Measurements from ENCODE around the gene GAPVD1. TPM values are rescaled to one million over a fixed set of nuclear protein-coding genes. Genes with fewer than 3 reads are reported as not detected.

The GAPVD1 gene
- total RNA-seq, 2 donors from 2014 or later: 44.4 to 48.4 TPM

GRCh38 chr9:125296843-125297372 is 35.3 kb downstream of the GAPVD1 start:
- 42 to 69% methylated on average over 3 of the region's 3 CpGs for WGBS, 2 experiments (ENCODE audit: insufficient coverage in 1 of 2, insufficient read length in 1 of 2)
- peaks cover 2% of the 10 kb centered on the region for H3K36me3 ChIP-seq (ENCODE audit: control insufficient read depth, insufficient read depth, low read length)
- H3K9me3 ChIP-seq (ENCODE audit: control insufficient read depth, low read length): peaks cover 8% of the 10 kb centered on the region
- Mint-ChIP-seq H3K9me3 (peaks cover 2% of the 10 kb centered on the region), H3K27ac (peak overlapping the region; percentile 69), H3K4me1 (peaks cover 20% of the 10 kb centered on the region), H3K4me3 (no peak overlapping the region), H3K27me3 (ENCODE audit: insufficient read depth) (no peaks in the 10 kb centered on the region), H3K36me3 (ENCODE audit: low read depth) (peaks cover 10% of the 10 kb centered on the region)
- no peak overlapping the region for H3K9ac ChIP-seq (ENCODE audit: extremely low read depth, low read length, poor library complexity, severe bottlenecking)
- TF ChIP-seq CTCF (conservative IDR thresholded peaks at IDR 0.05): no peak
- DNase-seq: peak; percentile 47
- H3K27me3 ChIP-seq (ENCODE audit: control insufficient read depth, insufficient read depth, low read length, poor library complexity, severe bottlenecking): no peaks in the 10 kb centered on the region
- H3K4me1 ChIP-seq (ENCODE audit: control insufficient read depth, insufficient read depth, low read length): peaks cover under 1% of the 10 kb centered on the region
- H3K27ac ChIP-seq (ENCODE audit: low read depth, low read length): no peak overlapping the region
- H3K4me3 ChIP-seq (ENCODE audit: low read length): no peak overlapping the region

GRCh38 chr9:125297917-125298316 is 36.3 kb downstream of the GAPVD1 start:
- TF ChIP-seq CTCF (conservative IDR thresholded peaks at IDR 0.05): no peak
- Mint-ChIP-seq H3K4me1 (peaks cover 28% of the 10 kb centered on the region), H3K27me3 (ENCODE audit: insufficient read depth) (no peaks in the 10 kb centered on the region), H3K27ac (no peak overlapping the region), H3K36me3 (ENCODE audit: low read depth) (peaks cover 20% of the 10 kb centered on the region), H3K9me3 (peaks cover 2% of the 10 kb centered on the region), H3K4me3 (no peak overlapping the region)
- Histone ChIP-seq H3K4me1 (ENCODE audit: control insufficient read depth, insufficient read depth, low read length) (peaks cover 3% of the 10 kb centered on the region), H3K27me3 (ENCODE audit: control insufficient read depth, insufficient read depth, low read length, poor library complexity, severe bottlenecking) (no peaks in the 10 kb centered on the region), H3K9me3 (ENCODE audit: control insufficient read depth, low read length) (peaks cover 13% of the 10 kb centered on the region), H3K4me3 (ENCODE audit: low read length) (no peak overlapping the region), H3K36me3 (ENCODE audit: control insufficient read depth, insufficient read depth, low read length) (peaks cover 12% of the 10 kb centered on the region), H3K9ac (ENCODE audit: extremely low read depth, low read length, poor library complexity, severe bottlenecking) (no peak overlapping the region), H3K27ac (ENCODE audit: low read depth, low read length) (no peak overlapping the region)
- WGBS, 2 experiments (ENCODE audit: insufficient coverage in 1 of 2, insufficient read length in 1 of 2): 90 to 92% methylated on average over 2 to 7 of the region's 7 CpGs
- no peak for DNase-seq

GRCh38 chr9:125302241-125302640 is 40.6 kb downstream of the GAPVD1 start:
- Histone ChIP-seq H3K27ac (ENCODE audit: low read depth, low read length) (no peak overlapping the region), H3K36me3 (ENCODE audit: control insufficient read depth, insufficient read depth, low read length) (peaks cover 35% of the 10 kb centered on the region), H3K4me3 (ENCODE audit: low read length) (no peak overlapping the region), H3K27me3 (ENCODE audit: control insufficient read depth, insufficient read depth, low read length, poor library complexity, severe bottlenecking) (no peaks in the 10 kb centered on the region), H3K4me1 (ENCODE audit: control insufficient read depth, insufficient read depth, low read length) (peaks cover 3% of the 10 kb centered on the region), H3K9ac (ENCODE audit: extremely low read depth, low read length, poor library complexity, severe bottlenecking) (no peak overlapping the region), H3K9me3 (ENCODE audit: control insufficient read depth, low read length) (peaks cover 9% of the 10 kb centered on the region)
- Mint-ChIP-seq H3K9me3 (no peaks in the 10 kb centered on the region), H3K27ac (peak overlapping the region; percentile 56), H3K36me3 (ENCODE audit: low read depth) (peaks cover 46% of the 10 kb centered on the region), H3K4me3 (no peak overlapping the region), H3K4me1 (peaks cover 22% of the 10 kb centered on the region), H3K27me3 (ENCODE audit: insufficient read depth) (no peaks in the 10 kb centered on the region)
- TF ChIP-seq CTCF (conservative IDR thresholded peaks at IDR 0.05): no peak
- DNase-seq: no peak
- 95 to 100% methylated on average over 2 of the region's 2 CpGs for WGBS, 2 experiments (ENCODE audit: insufficient coverage in 1 of 2, insufficient read length in 1 of 2)
